OCI-LY3 (cell line): ENCODE results near the gene CDHR2.
"Not testable (repeated sequence)": the region's sequence is repeated elsewhere in the genome, so short reads cannot be mapped to it uniquely, and the experiment has no call there.

Experiments used
- H2AFZ ChIP-seq: fragments of 200-600, 300-600 bp; shearing (Covaris generic); 2 replicates; pipeline ENCODE4 v1.6.0; 2014; ENCODE audit warnings: antibody characterized with exemption, low read depth, low read length
- H3K27ac ChIP-seq: fragments of 200-600, 300-600 bp; sonication (generic); 2 replicates; pipeline ENCODE4 v1.5.1; 2014; ENCODE audit warnings: mild to moderate bottlenecking, low read length, moderate library complexity, mixed read lengths
- H3K27me3 ChIP-seq: fragments of 200-600, 300-600 bp; sonication (generic); 2 replicates; pipeline ENCODE4 v1.6.1; 2014; ENCODE audit warnings: low read depth, low read length, mixed read lengths
- H3K36me3 ChIP-seq: fragments of 200-600, 300-600 bp; sonication (generic); replicated peaks from 2 replicates; pipeline ENCODE3; 2014; ENCODE audit warnings: low read depth, low read length, mixed read lengths
- H3K4me1 ChIP-seq: fragments of 300-600, 200-600 bp; sonication (generic); 2 replicates; pipeline ENCODE4 v1.6.1; 2014; ENCODE audit warnings: low read length, mixed read lengths
- H3K4me2 ChIP-seq: fragments of 200-600, 300-600 bp; sonication (generic); 2 replicates; pipeline ENCODE4 v1.6.1; 2014; ENCODE audit warnings: low read length, mixed read lengths
- H3K4me3 ChIP-seq: fragments of 300-600, 200-600 bp; sonication (generic); 2 replicates; pipeline ENCODE4 v1.5.1; 2014; ENCODE audit warnings: antibody characterized with exemption, mild to moderate bottlenecking, low read length, moderate library complexity
- H3K79me2 ChIP-seq: fragments of 300-600, 200-600 bp; shearing (Covaris generic); 2 replicates; pipeline ENCODE4 v1.6.1; 2014; ENCODE audit warnings: mild to moderate bottlenecking, low read length, mixed read lengths
- H3K9ac ChIP-seq: fragments of 300-600, 200-600 bp; shearing (Covaris generic); 2 replicates; pipeline ENCODE4 v1.6.0; 2014; ENCODE audit warnings: mild to moderate bottlenecking, low read length, moderate library complexity
- H3K9me3 ChIP-seq: fragments of 200-600, 300-600 bp; shearing (Covaris generic); 2 replicates; pipeline ENCODE4 v1.6.1; 2014; ENCODE audit warnings: low read length, mixed read lengths; ENCODE audit not compliant: insufficient read depth
- H4K20me1 ChIP-seq: fragments of 200-600, 300-600 bp; sonication (generic); 2 replicates; pipeline ENCODE4 v1.6.1; 2016; ENCODE audit warnings: low read length, mixed read lengths; ENCODE audit not compliant: insufficient read depth
- CTCF ChIP-seq: fragments of 200-600, 300-600 bp; sonication (generic); IDR thresholded peaks from 2 replicates; pipeline ENCODE4 v1.5.1; 2014; ENCODE audit warnings: antibody characterized with exemption, low read length, low read depth
- EZH2phosphoT487 ChIP-seq: fragments of 200-600 bp; shearing (Covaris generic); IDR thresholded peaks from 2 replicates; pipeline ENCODE4 v1.6.1; 2018; ENCODE audit warnings: antibody characterized with exemption, mixed run types, low read depth

Gene CDHR2

GRCh38 chr5:176545737-176546509 is 3.2 kb upstream of the CDHR2 start:
- no peak overlapping the region for H2AFZ ChIP-seq
- no peaks in the 10 kb centered on the region for H3K9me3 ChIP-seq
- TF ChIP-seq EZH2phosphoT487 (no peak), CTCF (no peak)
- no peak overlapping the region for H3K4me3 ChIP-seq
- peaks cover 29% of the 10 kb centered on the region for H3K4me1 ChIP-seq
- H3K27me3 ChIP-seq, result no peaks in the 10 kb centered on the region
- no peaks in the 10 kb centered on the region; the same call in 1 of the 2 replicates for H3K79me2 ChIP-seq
- no peak overlapping the region for H3K27ac ChIP-seq
- H3K4me2 ChIP-seq, result no peak overlapping the region
- no peaks in the 10 kb centered on the region for H4K20me1 ChIP-seq
- no peaks in the 10 kb centered on the region for H3K36me3 ChIP-seq
- no peak overlapping the region for H3K9ac ChIP-seq

- H3K4me1 ChIP-seq, result peaks cover 13% of the 10 kb centered on the region
- H4K20me1 ChIP-seq, result no peaks in the 10 kb centered on the region
These were observed 1.3 kb upstream of the CDHR2 start for GRCh38 chr5:176547802-176548201.

GRCh38 chr5:176549871-176550270 is 729 bp downstream of the CDHR2 start:
- Histone ChIP-seq H2AFZ (no peak overlapping the region), H3K4me2 (no peak overlapping the region), H3K4me1 (peaks cover 8% of the 10 kb centered on the region), H4K20me1 (no peaks in the 10 kb centered on the region), H3K9me3 (no peaks in the 10 kb centered on the region), H3K4me3 (no peak overlapping the region), H3K36me3 (no peaks in the 10 kb centered on the region), H3K9ac (no peak overlapping the region), H3K27me3 (0 out of 2 replicates have a peak, but pooled peaks cover 5% of the 10 kb centered on the region), H3K79me2 (no peaks in the 10 kb centered on the region), H3K27ac (no peak overlapping the region)
- no peak for TF ChIP-seq EZH2phosphoT487
- TF ChIP-seq CTCF, result no peak

More at GRCh38 chr5:176547802-176548201, 1.3 kb upstream of the CDHR2 start:
- Histone ChIP-seq H3K4me3 (no peak overlapping the region), H3K4me2 (no peak overlapping the region), H3K36me3 (no peaks in the 10 kb centered on the region), H3K9ac (no peak overlapping the region), H3K27ac (no peak overlapping the region), H3K27me3 (no peaks in the 10 kb centered on the region), H3K79me2 (no peaks in the 10 kb centered on the region; the same call in 1 of the 2 replicates), H3K9me3 (no peaks in the 10 kb centered on the region), H2AFZ (no peak overlapping the region)
- no peak for TF ChIP-seq EZH2phosphoT487
- TF ChIP-seq CTCF, result no peak

GRCh38 chr5:176550275-176550831 is 1.2 kb downstream of the CDHR2 start:
- no peak overlapping the region for H3K27ac ChIP-seq
- no peak for TF ChIP-seq EZH2phosphoT487
- TF ChIP-seq CTCF, result no peak
- no peaks in the 10 kb centered on the region for H3K79me2 ChIP-seq
- no peaks in the 10 kb centered on the region for H4K20me1 ChIP-seq
- no peaks in the 10 kb centered on the region for H3K36me3 ChIP-seq
- no peak overlapping the region for H3K9ac ChIP-seq
- peaks cover 8% of the 10 kb centered on the region for H3K4me1 ChIP-seq
- H3K27me3 ChIP-seq, result 0 out of 2 replicates have a peak, but pooled peaks cover 5% of the 10 kb centered on the region
- no peak overlapping the region for H2AFZ ChIP-seq
- no peaks in the 10 kb centered on the region for H3K9me3 ChIP-seq
- peak overlapping the region; percentile 67 for H3K4me2 ChIP-seq
- H3K4me3 ChIP-seq, result peak overlapping the region; percentile 48; the same call in 1 of the 2 replicates

GRCh38 chr5:176550937-176551336 is 1.8 kb downstream of the CDHR2 start:
- not testable (repeated sequence) for H3K9ac ChIP-seq, H3K27me3 ChIP-seq, H4K20me1 ChIP-seq, H3K9me3 ChIP-seq, H3K79me2 ChIP-seq, H3K36me3 ChIP-seq, H3K4me1 ChIP-seq, H2AFZ ChIP-seq, H3K27ac ChIP-seq
- Histone ChIP-seq H3K4me3 (peak overlapping the region; percentile 48; the same call in 1 of the 2 replicates), H3K4me2 (peak overlapping the region; percentile 67)
